ENCODE results near the gene AGO3.
"Not testable (repeated sequence)": the region's sequence is repeated elsewhere in the genome, so short reads cannot be mapped to it uniquely, and the experiment has no call there.

The AGO3 gene

DNA sequence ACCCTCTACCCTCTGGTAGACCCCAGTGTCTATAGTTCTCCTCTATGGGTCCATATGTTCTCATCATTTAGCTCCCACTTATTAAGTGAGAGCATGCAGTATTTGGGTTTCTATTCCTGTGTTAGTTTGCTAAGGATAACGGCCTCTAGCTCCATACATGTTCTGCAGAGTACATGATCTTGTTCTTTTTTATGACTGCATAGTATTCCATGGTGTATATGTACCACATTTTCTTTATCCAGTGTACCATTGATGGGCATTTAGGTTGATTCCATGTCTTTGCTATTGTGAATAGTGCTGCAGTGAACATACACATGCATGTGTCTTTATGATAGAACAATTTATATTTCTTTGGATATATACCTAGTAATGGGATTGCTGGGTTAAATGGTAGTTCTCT lies 33.4 kb downstream of the AGO3 start:
- not testable (repeated sequence) for H3K27ac ChIP-seq (ENCODE audit: low read depth, low read length); H3K27me3 ChIP-seq (ENCODE audit: control insufficient read depth, insufficient read depth, low read length); H3K4me1 ChIP-seq (ENCODE audit: control insufficient read depth, insufficient read depth, low read length); H3K4me3 ChIP-seq (ENCODE audit: low read length); H3K9ac ChIP-seq (ENCODE audit: low read length); H3K36me3 ChIP-seq (ENCODE audit: control insufficient read depth, insufficient read depth, low read length)

DNA sequence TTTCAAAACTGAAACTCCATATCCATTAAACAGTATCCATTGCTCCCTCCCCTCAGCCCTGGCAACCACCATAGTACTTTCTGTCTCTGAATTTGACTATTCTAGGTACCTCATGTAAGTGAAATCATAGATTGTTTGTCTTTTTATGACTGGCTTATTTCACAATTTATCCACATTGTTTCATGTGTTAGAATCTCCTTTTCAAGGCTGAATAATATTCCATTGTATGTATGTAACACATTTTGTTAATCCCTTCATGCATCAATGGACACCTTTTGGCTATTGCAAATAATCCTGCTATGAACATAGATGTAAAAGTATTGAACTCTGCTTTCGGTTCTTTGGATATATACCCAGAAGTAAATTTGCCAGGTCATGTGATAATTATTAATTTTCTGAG lies 37.5 kb downstream of the AGO3 start:
- no peaks in the 10 kb centered on the region for H3K27me3 ChIP-seq (ENCODE audit: control insufficient read depth, insufficient read depth, low read length)
- no peak overlapping the region for H3K27ac ChIP-seq (ENCODE audit: low read depth, low read length)
- no peak overlapping the region for H3K4me3 ChIP-seq (ENCODE audit: low read length)
- peaks cover 4% of the 10 kb centered on the region for H3K36me3 ChIP-seq (ENCODE audit: control insufficient read depth, insufficient read depth, low read length)
- no peaks in the 10 kb centered on the region for H3K4me1 ChIP-seq (ENCODE audit: control insufficient read depth, insufficient read depth, low read length)
- no peak overlapping the region for H3K9ac ChIP-seq (ENCODE audit: low read length)

DNA sequence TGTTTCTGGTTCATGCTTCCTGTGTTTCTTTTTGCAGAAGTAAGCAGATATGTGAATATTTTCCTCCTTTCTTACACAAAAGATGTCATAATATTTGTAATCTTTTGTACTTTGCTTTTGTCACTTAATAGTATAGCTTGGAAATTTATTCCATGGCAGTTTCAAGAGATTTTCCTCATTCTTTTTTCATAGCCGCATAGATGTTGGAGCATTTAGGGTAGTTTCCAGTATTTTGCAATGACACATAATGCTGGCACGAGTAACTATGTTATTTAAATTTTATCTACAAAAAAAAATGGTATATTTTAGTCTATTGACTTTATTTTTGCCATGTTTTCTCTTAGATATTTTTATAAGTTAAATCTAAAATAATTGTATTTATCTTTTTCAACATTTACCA lies 40.7 kb downstream of the AGO3 start:
- no peaks in the 10 kb centered on the region for H3K27me3 ChIP-seq (ENCODE audit: control insufficient read depth, insufficient read depth, low read length)
- H3K27ac ChIP-seq (ENCODE audit: low read depth, low read length): no peak overlapping the region
- no peak overlapping the region for H3K9ac ChIP-seq (ENCODE audit: low read length)
- H3K4me1 ChIP-seq (ENCODE audit: control insufficient read depth, insufficient read depth, low read length): no peaks in the 10 kb centered on the region
- H3K4me3 ChIP-seq (ENCODE audit: low read length): no peak overlapping the region
- H3K36me3 ChIP-seq (ENCODE audit: control insufficient read depth, insufficient read depth, low read length): peaks cover 4% of the 10 kb centered on the region

DNA sequence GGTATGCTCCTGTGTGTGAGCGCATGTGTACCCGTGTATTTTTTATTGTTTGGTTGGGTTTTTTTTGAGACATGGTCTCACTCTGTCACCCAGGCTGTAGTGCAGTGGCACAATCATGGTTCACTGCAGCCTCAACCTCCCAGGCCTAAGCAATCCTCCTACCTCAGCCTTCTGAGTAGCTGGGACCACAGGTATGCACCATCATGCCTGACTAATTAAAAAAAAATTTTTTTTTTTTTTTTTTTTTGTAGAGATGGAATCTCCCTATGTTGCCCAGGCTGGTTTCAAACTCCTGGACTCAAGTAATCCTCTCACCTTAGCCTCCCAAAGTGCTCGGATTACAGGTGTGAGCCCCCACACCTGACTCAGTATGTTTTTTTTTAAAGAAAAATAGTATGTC lies 41.7 kb downstream of the AGO3 start:
- H3K27me3 ChIP-seq (ENCODE audit: control insufficient read depth, insufficient read depth, low read length); H3K27ac ChIP-seq (ENCODE audit: low read depth, low read length); H3K4me1 ChIP-seq (ENCODE audit: control insufficient read depth, insufficient read depth, low read length); H3K9ac ChIP-seq (ENCODE audit: low read length); H3K36me3 ChIP-seq (ENCODE audit: control insufficient read depth, insufficient read depth, low read length); H3K4me3 ChIP-seq (ENCODE audit: low read length): not testable (repeated sequence)

DNA sequence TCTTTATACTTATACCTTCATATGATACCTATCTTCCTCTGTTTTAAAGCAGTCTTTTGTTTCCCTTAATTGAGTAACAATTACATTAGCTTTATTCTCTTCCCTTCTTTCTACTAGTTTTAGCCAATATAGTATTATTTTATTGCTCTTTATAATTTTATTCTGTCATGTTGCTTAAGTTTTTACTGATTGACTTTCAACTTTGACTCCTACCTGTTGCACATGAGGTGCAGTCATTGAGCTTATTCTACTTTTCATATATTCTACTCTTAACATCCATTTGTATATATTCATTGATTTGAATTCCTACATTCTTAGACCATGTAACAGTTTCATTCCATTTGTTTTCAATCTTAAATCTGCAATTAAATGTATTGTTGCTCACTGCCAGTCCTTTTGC lies 49.2 kb downstream of the AGO3 start:
- Histone ChIP-seq H3K4me3 (ENCODE audit: low read length) (no peak overlapping the region), H3K36me3 (ENCODE audit: control insufficient read depth, insufficient read depth, low read length) (no peaks in the 10 kb centered on the region), H3K9ac (ENCODE audit: low read length) (no peak overlapping the region), H3K27me3 (ENCODE audit: control insufficient read depth, insufficient read depth, low read length) (no peaks in the 10 kb centered on the region), H3K27ac (ENCODE audit: low read depth, low read length) (no peak overlapping the region), H3K4me1 (ENCODE audit: control insufficient read depth, insufficient read depth, low read length) (no peaks in the 10 kb centered on the region)

DNA sequence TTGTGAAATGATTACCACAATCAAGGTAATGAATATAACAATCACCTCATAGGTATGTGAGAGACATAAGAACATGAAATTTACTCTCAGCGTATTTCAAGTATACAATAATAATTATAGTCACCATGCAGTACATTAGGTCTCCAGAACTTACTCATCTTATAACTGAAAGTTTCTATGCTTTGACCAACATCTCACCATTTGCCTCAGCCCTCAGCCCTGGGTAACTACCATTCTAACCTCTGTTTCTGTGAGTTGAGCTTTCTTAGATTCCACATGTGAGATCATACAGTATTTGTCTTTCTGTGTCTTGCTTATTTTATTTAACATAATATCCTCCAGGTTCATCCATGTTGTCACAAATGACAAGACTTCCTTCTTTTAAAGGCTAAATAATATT lies 57.3 kb downstream of the AGO3 start:
- H3K36me3 ChIP-seq (ENCODE audit: control insufficient read depth, insufficient read depth, low read length): no peaks in the 10 kb centered on the region
- no peak overlapping the region for H3K4me3 ChIP-seq (ENCODE audit: low read length)

DNA sequence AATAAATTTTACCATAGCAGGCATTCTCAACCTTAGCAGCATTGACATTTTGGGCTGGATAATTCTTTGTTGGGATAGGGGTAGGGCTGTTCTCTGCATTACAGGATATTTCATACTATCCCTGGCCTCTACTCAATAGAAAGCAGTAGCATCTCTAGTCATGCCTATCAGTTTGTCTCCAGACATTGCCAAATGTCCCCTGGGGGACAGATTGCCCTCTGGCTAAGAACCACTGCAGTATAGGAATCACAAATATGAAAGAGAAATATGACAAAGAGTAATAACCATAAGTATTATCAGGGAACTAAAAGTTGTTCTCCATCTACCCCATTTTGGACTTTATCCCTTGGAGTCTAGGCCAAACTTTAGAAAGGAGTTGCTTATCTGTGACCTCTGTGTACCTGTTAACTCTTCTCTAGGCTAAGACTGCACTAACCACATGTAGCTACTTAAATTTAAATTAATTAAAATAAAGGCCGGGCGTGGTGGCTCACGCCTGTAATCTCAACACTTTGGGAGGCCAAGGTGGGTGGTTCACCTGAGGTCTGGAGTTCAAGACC lies 76.1 kb downstream of the AGO3 start:
- H3K4me1 ChIP-seq (ENCODE audit: control insufficient read depth, insufficient read depth, low read length): peaks cover 5% of the 10 kb centered on the region
- no peaks in the 10 kb centered on the region for H3K36me3 ChIP-seq (ENCODE audit: control insufficient read depth, insufficient read depth, low read length)
- H3K27me3 ChIP-seq (ENCODE audit: control insufficient read depth, insufficient read depth, low read length): no peaks in the 10 kb centered on the region
- H3K4me3 ChIP-seq (ENCODE audit: low read length): no peak overlapping the region
- no peak overlapping the region for H3K27ac ChIP-seq (ENCODE audit: low read depth, low read length)
- no peak overlapping the region for H3K9ac ChIP-seq (ENCODE audit: low read length)

More for the DNA sequence above, 57.3 kb downstream of the AGO3 start:
- no peak overlapping the region for H3K9ac ChIP-seq (ENCODE audit: low read length)
- no peaks in the 10 kb centered on the region for H3K27me3 ChIP-seq (ENCODE audit: control insufficient read depth, insufficient read depth, low read length)
- no peak overlapping the region for H3K27ac ChIP-seq (ENCODE audit: low read depth, low read length)
- H3K4me1 ChIP-seq (ENCODE audit: control insufficient read depth, insufficient read depth, low read length): no peaks in the 10 kb centered on the region

DNA sequence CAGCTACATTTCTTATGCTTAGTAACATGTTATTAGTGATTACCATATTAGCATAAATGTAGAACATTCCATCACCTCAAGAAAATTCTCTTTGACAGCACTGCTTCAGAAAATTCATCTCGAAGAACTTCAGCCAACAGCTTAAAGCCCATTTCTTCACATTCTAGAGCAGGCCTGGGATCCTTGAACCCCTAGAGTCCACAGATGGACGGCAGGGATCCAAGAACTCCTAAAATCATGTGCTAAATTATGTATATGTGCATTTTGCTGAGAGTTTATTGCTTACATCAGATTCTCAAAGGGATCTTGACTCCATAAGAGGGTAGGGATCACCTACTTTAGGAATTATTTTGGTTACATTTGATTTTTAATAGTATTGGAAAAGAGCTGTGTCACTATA lies 76.8 kb downstream of the AGO3 start:
- peaks cover 5% of the 10 kb centered on the region for H3K4me1 ChIP-seq (ENCODE audit: control insufficient read depth, insufficient read depth, low read length)
- no peaks in the 10 kb centered on the region for H3K27me3 ChIP-seq (ENCODE audit: control insufficient read depth, insufficient read depth, low read length)
- H3K27ac ChIP-seq (ENCODE audit: low read depth, low read length): no peak overlapping the region
- H3K4me3 ChIP-seq (ENCODE audit: low read length): no peak overlapping the region
- H3K9ac ChIP-seq (ENCODE audit: low read length): no peak overlapping the region
- no peaks in the 10 kb centered on the region for H3K36me3 ChIP-seq (ENCODE audit: control insufficient read depth, insufficient read depth, low read length)

DNA sequence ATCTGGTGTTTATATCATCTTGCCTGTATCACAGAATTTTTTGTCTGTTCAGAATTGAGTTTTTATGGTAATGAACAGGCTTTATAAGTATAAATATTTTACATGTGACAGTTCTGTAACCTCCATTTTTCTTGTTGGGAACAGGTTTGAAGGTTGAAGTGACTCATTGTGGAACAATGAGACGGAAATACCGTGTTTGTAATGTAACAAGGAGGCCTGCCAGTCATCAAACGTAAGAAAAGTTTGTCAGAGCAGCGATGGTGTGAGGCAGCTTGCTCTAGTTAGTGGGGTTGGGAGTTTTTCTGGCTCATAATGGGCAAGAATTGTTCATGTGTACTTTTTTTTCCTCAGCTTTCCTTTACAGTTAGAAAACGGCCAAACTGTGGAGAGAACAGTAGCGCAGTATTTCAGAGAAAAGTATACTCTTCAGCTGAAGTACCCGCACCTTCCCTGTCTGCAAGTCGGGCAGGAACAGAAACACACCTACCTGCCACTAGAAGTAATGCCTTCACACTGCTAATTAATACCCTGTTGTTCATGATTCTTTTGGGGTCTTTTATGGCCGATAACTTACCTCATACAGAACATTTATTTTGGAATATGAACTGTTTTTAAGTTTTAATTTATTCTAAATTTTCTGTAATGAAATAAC lies 77.8 kb downstream of the AGO3 start:
- no peaks in the 10 kb centered on the region for H3K27me3 ChIP-seq (ENCODE audit: control insufficient read depth, insufficient read depth, low read length)
- no peak overlapping the region for H3K27ac ChIP-seq (ENCODE audit: low read depth, low read length)
- no peak overlapping the region for H3K4me3 ChIP-seq (ENCODE audit: low read length)
- no peaks in the 10 kb centered on the region for H3K36me3 ChIP-seq (ENCODE audit: control insufficient read depth, insufficient read depth, low read length)
- H3K4me1 ChIP-seq (ENCODE audit: control insufficient read depth, insufficient read depth, low read length): peaks cover 5% of the 10 kb centered on the region
- no peak overlapping the region for H3K9ac ChIP-seq (ENCODE audit: low read length)

DNA sequence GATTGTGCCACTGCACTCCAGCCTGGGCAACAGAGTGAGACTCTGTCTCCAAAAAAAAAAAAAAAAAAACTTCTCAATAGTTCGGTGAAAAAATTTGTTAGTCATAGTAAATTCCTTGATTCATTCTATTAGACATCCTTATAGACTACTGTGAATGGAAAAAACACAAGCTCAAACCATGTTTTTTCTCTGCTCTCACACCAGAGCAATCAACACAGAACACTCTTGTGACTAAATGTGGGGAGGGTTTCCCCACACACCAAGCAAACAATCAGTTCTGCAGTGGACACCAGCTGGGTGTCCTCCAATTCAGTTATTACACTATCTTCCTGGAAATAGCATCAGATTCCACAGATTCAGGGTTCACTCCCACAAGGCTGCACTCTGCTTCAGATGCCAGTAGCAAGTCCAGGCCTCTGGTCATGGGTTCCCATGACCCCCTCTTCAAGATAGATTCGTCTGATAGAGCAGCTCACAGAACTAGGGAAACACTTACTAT lies 83.9 kb downstream of the AGO3 start:
- peaks cover 3% of the 10 kb centered on the region for H3K36me3 ChIP-seq (ENCODE audit: control insufficient read depth, insufficient read depth, low read length)
- H3K4me3 ChIP-seq (ENCODE audit: low read length): no peak overlapping the region
- no peaks in the 10 kb centered on the region for H3K27me3 ChIP-seq (ENCODE audit: control insufficient read depth, insufficient read depth, low read length)
- H3K27ac ChIP-seq (ENCODE audit: low read depth, low read length): no peak overlapping the region
- H3K4me1 ChIP-seq (ENCODE audit: control insufficient read depth, insufficient read depth, low read length): no peaks in the 10 kb centered on the region
- H3K9ac ChIP-seq (ENCODE audit: low read length): no peak overlapping the region

DNA sequence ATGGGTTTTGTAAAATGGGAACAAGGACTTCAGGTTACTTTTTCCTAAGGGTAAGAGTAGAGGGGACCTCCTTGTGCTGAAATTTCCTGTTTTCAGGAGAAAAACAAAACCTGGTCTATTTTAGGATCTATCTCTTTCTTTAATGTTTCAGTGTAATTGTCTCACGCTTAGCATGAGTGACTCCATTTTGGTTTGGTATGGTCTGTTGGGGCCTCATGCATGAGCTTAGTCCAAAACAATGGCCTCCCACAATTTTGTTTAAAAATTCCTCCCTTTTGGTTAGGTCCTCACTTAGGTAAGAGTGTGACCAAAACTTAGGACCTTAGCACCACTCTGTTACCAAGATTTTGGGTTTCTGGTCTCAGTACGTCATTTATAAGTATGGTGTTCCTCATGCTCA lies 85.8 kb downstream of the AGO3 start:
- H3K9ac ChIP-seq (ENCODE audit: low read length): no peak overlapping the region
- H3K27ac ChIP-seq (ENCODE audit: low read depth, low read length): no peak overlapping the region
- peaks cover 3% of the 10 kb centered on the region for H3K36me3 ChIP-seq (ENCODE audit: control insufficient read depth, insufficient read depth, low read length)

DNA sequence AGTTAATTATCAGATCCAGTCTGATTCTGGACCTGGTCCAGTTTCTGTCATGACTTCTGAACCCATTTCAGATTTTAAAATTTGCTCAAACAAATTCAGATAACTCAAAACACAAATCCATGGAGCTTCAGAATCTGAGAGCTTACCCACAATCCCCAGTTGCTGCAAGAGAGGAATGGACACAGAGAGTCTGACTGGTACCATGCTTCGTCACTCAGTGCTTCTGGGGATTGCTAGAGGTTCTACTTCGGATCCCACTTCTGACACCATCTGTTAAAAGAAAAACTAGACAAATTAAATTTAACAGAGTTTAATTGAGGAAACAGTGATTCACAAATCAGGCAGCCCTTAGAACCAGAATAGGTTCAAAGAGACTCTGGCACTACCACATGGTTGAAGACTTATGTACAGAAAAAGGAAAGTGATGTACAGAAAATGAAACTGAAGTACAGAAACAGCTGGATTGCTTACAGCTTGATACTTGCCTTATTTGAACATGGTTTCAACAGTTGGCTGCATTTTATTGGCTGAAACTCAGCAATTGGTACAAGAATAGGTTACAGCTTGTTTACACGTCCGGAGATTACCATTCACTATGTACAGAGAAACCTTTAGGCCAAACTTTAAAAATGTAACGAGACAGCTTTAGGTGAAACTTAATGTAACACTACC lies 92.3 kb downstream of the AGO3 start:
- Histone ChIP-seq H3K27me3 (ENCODE audit: control insufficient read depth, insufficient read depth, low read length) (no peaks in the 10 kb centered on the region), H3K4me1 (ENCODE audit: control insufficient read depth, insufficient read depth, low read length) (no peaks in the 10 kb centered on the region), H3K9ac (ENCODE audit: low read length) (no peak overlapping the region), H3K36me3 (ENCODE audit: control insufficient read depth, insufficient read depth, low read length) (peaks cover 3% of the 10 kb centered on the region), H3K27ac (ENCODE audit: low read depth, low read length) (no peak overlapping the region), H3K4me3 (ENCODE audit: low read length) (no peak overlapping the region)

More for the DNA sequence above, 85.8 kb downstream of the AGO3 start:
- Histone ChIP-seq H3K4me3 (ENCODE audit: low read length) (no peak overlapping the region), H3K27me3 (ENCODE audit: control insufficient read depth, insufficient read depth, low read length) (no peaks in the 10 kb centered on the region), H3K4me1 (ENCODE audit: control insufficient read depth, insufficient read depth, low read length) (no peaks in the 10 kb centered on the region)

DNA sequence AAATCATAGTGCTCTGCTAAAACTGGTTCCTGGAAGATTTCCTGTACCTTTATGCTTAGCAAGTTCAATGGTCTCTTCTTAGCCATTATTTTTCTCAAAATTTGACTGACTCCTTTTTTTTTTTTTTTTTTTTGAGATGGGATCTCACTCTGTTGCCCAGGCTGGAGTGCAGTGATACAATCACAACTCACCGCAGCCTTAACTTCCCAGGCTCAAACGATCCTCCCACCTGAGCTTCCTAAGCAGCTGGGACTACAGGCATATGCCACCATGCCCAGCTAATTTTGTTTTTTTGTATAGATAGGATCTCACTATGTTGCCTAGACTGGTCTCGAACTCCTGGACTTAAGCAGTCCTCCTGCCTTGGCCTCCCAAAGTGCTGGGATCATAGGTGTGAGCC lies 93.1 kb downstream of the AGO3 start:
- H3K36me3 ChIP-seq (ENCODE audit: control insufficient read depth, insufficient read depth, low read length); H3K9ac ChIP-seq (ENCODE audit: low read length); H3K4me1 ChIP-seq (ENCODE audit: control insufficient read depth, insufficient read depth, low read length); H3K27me3 ChIP-seq (ENCODE audit: control insufficient read depth, insufficient read depth, low read length); H3K4me3 ChIP-seq (ENCODE audit: low read length); H3K27ac ChIP-seq (ENCODE audit: low read depth, low read length): not testable (repeated sequence)

All from rectal smooth muscle tissue (tissue), 1 donor.